GM23248 (cell line): Measurements from ENCODE around the gene ADCY7. TPM values are rescaled to one million over a fixed set of nuclear protein-coding genes. Genes with fewer than 3 reads are reported as not detected.

Experiments
- DNase-seq: peaks from one replicate; pipeline ENCODE4 v3.0.0-alpha.2; 2015
- H2AFZ ChIP-seq: fragments of 200-600 bp; sonication (generic); 2 replicates; pipeline ENCODE4 v1.6.1; 2016; ENCODE audit warnings: antibody characterized with exemption
- H3F3A ChIP-seq: fragments of 200-600 bp; sonication (generic); 2 replicates; pipeline ENCODE4 v1.6.1; 2016; ENCODE audit warnings: mild to moderate bottlenecking, antibody characterized with exemption, mixed run types; ENCODE audit not compliant: insufficient read depth
- H3K27ac ChIP-seq: fragments of 200-600 bp; sonication (generic); 2 replicates; pipeline ENCODE4 v1.5.1; 2016; ENCODE audit warnings: mild to moderate bottlenecking
- H3K27me3 ChIP-seq: fragments of 200-600 bp; sonication (generic); replicated peaks from 2 replicates; pipeline ENCODE4 v1.6.1; 2016; ENCODE audit warnings: mild to moderate bottlenecking; ENCODE audit not compliant: insufficient read depth
- H3K36me3 ChIP-seq: fragments of 200-600 bp; sonication (generic); 2 replicates; pipeline ENCODE4 v1.6.1; 2016; ENCODE audit warnings: low read depth, mild to moderate bottlenecking
- H3K4me1 ChIP-seq: fragments of 200-600 bp; sonication (generic); 2 replicates; pipeline ENCODE4 v1.6.1; 2016; ENCODE audit warnings: mild to moderate bottlenecking; ENCODE audit not compliant: insufficient read depth
- H3K4me2 ChIP-seq: fragments of 200-600 bp; sonication (generic); one replicate; pipeline ENCODE4 v1.6.1; 2016; ENCODE audit warnings: mild to moderate bottlenecking; ENCODE audit not compliant: unreplicated experiment
- H3K4me3 ChIP-seq: fragments of 200-600 bp; sonication (generic); 2 replicates; pipeline ENCODE4 v1.5.1; 2016; ENCODE audit warnings: mild to moderate bottlenecking
- H3K79me2 ChIP-seq: fragments of 200-600 bp; sonication (generic); 2 replicates; pipeline ENCODE4 v1.6.1; 2016; ENCODE audit warnings: mild to moderate bottlenecking; ENCODE audit not compliant: insufficient read depth
- H3K9ac ChIP-seq: fragments of 200-600 bp; sonication (generic); 2 replicates; pipeline ENCODE4 v1.6.1; 2016; ENCODE audit warnings: mild to moderate bottlenecking
- H3K9me2 ChIP-seq: fragments of 200-600 bp; sonication (generic); 2 replicates; pipeline ENCODE4 v1.6.1; 2016; ENCODE audit warnings: mixed run types, mild to moderate bottlenecking, moderate library complexity; ENCODE audit not compliant: insufficient read depth
- H3K9me3 ChIP-seq: fragments of 200-600 bp; sonication (generic); one replicate; pipeline ENCODE4 v1.6.1; 2017; ENCODE audit warnings: low read depth
- H4K20me1 ChIP-seq: fragments of 200-600 bp; sonication (generic); 2 replicates; pipeline ENCODE4 v1.6.0; 2016; ENCODE audit not compliant: insufficient read depth
- EZH2 ChIP-seq: fragments of 200-600 bp; sonication (generic); IDR thresholded peaks from 2 replicates; pipeline ENCODE4 v1.6.1; 2018; ENCODE audit warnings: antibody characterized with exemption, mild to moderate bottlenecking; ENCODE audit not compliant: insufficient read depth, poor library complexity, severe bottlenecking
- EZH2phosphoT487 ChIP-seq: fragments of 200-600 bp; sonication (generic); IDR thresholded peaks from 2 replicates; pipeline ENCODE4 v1.6.1; 2018; ENCODE audit warnings: antibody characterized with exemption, moderate library complexity, mild to moderate bottlenecking, low read depth; ENCODE audit not compliant: insufficient read depth
- WGBS, 2 experiments: methylation state at CpG; one replicate each; pipeline ENCODE4 v1.1.6; 2015 to 2017; ENCODE audit warnings: low lambda C conversion rate in 2 of 2, low coverage in 1 of 2; ENCODE audit errors: missing lambda C conversion rate in 2 of 2; 5-methylcytosine and 5-hydroxymethylcytosine counted together
- in situ Hi-C: fragments of 300-500 bp; cut with MboI; formaldehyde crosslinking; loops from 2 replicates; pipeline ENCODE4 v1.15.0; 2020
- microRNA-seq: library from miRNA; unstranded; fragments of <30 nt; microRNA quantifications from one replicate; pipeline ENCODE4, GENCODE V29; 2016; ENCODE audit warnings: borderline number of aligned reads
- polyA plus RNA-seq: library from polyadenylated mRNA; unstranded; fragments of >200 nt; fragmentation: Nextera tagmentation; extraction: Ambion mirVana; gene quantifications from 2 replicates; pipeline ENCODE4 v1.2.1, GENCODE V29; 2016
- small RNA-seq: library from RNA; depleted of rRNA; stranded (forward); fragments of <200 nt; gene quantifications from one replicate; pipeline ENCODE3, GENCODE V24; 2014; ENCODE audit warnings: low read depth, low replicate concordance
- total RNA-seq: library from RNA; depleted of rRNA; stranded (reverse); fragments of >200 nt; shearing (Covaris generic); gene quantifications from 2 replicates; pipeline ENCODE4 v1.2.3, GENCODE V29; 2014; rRNA removed

The ADCY7 gene
- total and polyA plus RNA-seq, 2 experiments from 2014 or later: 31.9 to 87.4 TPM

DNA sequence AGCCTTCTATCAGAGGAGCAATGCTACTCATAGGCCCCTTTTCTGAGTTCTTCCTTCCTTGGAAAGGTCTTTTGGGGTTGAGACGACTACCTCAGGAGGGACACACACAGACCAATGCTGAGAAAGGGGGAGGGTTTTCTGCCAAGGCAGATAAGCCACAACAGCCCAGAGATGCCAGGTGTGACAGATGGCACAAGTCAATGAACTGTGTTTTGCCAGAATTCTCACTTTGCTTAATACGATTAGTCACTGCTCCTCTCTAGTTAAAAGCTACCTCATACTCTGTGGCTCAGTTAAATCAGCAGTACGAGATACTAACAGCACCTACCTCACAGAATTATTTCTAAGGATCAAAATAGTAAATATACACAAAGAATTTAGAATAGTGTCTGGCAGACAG is 94.4 kb downstream of the ADCY7 start:
- Histone ChIP-seq H3K36me3 (peaks cover 27% of the 10 kb centered on the region), H3K9ac (peak overlapping the region; percentile 25; the same call in 1 of the 2 replicates), H3K4me3 (no peak overlapping the region), H3K4me2 (no peak overlapping the region), H3F3A (0 out of 2 replicates have a peak, but pooled peaks cover 7% of the 10 kb centered on the region), H3K27me3 (no peaks in the 10 kb centered on the region), H4K20me1 (0 out of 2 replicates have a peak, but pooled peaks cover 5% of the 10 kb centered on the region), H3K27ac (peak overlapping the region; percentile 43), H3K9me3 (no peaks in the 10 kb centered on the region), H3K79me2 (peaks cover 97% of the 10 kb centered on the region), H3K4me1 (no peaks in the 10 kb centered on the region), H3K9me2 (no peaks in the 10 kb centered on the region), H2AFZ (no peak overlapping the region)
- DNase-seq: peak; percentile 37
- 79 to 93% methylated on average over 3 of the region's 3 CpGs for WGBS, 2 experiments
- TF ChIP-seq EZH2 (no peak), EZH2phosphoT487 (no peak)
- in situ Hi-C loops: no loop called here

DNA sequence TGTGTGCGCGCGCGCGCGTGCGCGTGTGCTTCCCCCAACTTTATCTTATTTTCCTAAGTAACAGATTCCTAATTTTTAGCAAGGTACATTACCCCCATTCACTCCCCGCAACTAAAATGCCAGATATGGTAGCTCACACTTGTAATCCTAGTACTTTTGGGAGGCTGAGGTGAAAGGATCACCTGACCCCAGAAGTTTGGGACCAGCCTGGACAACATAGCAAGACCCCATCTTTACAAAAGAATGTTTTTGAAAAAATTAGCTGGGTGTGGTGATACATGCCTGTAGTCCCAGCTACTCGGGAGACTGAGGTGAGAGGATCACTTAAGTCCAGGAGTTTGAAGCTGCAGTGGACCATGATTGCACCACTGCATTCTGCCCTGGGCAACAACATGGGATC is 97.3 kb downstream of the ADCY7 start:
- Histone ChIP-seq H3K27me3 (no peaks in the 10 kb centered on the region), H3K4me2 (no peak overlapping the region), H3K9me3 (no peaks in the 10 kb centered on the region), H2AFZ (no peak overlapping the region), H3F3A (0 out of 2 replicates have a peak, but pooled peaks cover 7% of the 10 kb centered on the region), H3K79me2 (peaks cover 99% of the 10 kb centered on the region), H3K36me3 (peaks cover 34% of the 10 kb centered on the region), H3K4me3 (no peak overlapping the region), H3K9me2 (no peaks in the 10 kb centered on the region), H3K9ac (no peak overlapping the region), H4K20me1 (0 out of 2 replicates have a peak, but pooled peaks cover 5% of the 10 kb centered on the region), H3K4me1 (peaks cover 16% of the 10 kb centered on the region), H3K27ac (no peak overlapping the region)
- no peak for DNase-seq
- in situ Hi-C loops: no loop called here
- 78 to 84% methylated on average over 10 of the region's 10 CpGs for WGBS, 2 experiments
- TF ChIP-seq EZH2 (no peak), EZH2phosphoT487 (no peak)

DNA sequence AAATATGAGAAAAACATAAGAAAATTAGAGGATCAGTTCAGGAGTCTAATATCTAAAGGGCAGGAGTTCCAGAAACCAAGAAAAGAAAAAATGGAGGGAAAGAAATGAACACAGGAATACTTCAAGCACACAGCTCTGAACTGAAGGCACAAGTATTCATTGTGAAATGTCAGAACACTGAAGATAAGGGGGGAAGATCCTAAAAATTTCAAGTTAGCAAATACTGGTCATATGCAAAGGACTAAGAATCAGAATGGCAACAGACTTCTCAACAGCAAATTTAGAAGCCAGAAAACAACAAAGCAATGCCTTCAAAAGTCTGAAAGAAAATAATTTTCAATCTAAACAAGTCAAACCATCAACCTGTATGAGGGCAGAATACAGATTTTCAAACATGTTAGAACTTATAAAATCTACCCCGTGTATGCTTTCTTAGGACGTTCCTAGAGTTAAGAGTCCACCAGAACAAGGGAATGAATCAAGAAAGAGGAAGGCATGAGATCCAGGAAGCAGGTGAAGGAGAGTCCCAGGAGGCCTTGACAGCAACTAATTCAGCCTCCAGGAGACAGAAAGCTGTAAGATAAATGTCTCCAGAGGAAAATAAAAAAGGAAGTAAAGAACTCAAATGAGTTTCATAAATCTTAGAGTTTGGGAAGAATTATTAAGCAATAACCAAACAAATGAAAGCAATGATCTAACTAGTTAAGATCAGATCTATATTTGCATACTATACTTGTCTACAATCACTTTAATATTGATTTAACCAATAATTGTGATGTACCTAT is 99.6 kb downstream of the ADCY7 start:
- H3K4me3 ChIP-seq: no peak overlapping the region
- peaks cover 16% of the 10 kb centered on the region for H3K4me1 ChIP-seq
- peaks cover 34% of the 10 kb centered on the region for H3K36me3 ChIP-seq
- no peak overlapping the region for H3K4me2 ChIP-seq
- peaks cover 76% of the 10 kb centered on the region for H3K79me2 ChIP-seq
- H3K27ac ChIP-seq: no peak overlapping the region
- 0 out of 2 replicates have a peak, but pooled peaks cover under 1% of the 10 kb centered on the region for H3F3A ChIP-seq
- no peaks in the 10 kb centered on the region for H3K9me3 ChIP-seq
- no peak overlapping the region for H2AFZ ChIP-seq
- WGBS, 2 experiments: 48 to 51% methylated on average over 2 of the region's 2 CpGs
- H3K27me3 ChIP-seq: no peaks in the 10 kb centered on the region
- peak overlapping the region; percentile 15 for H3K9ac ChIP-seq
- TF ChIP-seq EZH2phosphoT487: no peak
- no peak for TF ChIP-seq EZH2
- 0 out of 2 replicates have a peak, but pooled peaks cover 5% of the 10 kb centered on the region for H4K20me1 ChIP-seq
- in situ Hi-C loops: no loop called here
- no peak for DNase-seq
- H3K9me2 ChIP-seq: no peaks in the 10 kb centered on the region

Small RNA genes within 50 kb of the gene (microRNA-seq; reads per million reads assigned to microRNA genes)
- not detected for gene MIR6771

Small RNA genes within 50 kb of the gene (small RNA-seq; reads per million reads assigned to genes)
- gene MIR6771: not detected

Other genes starting within 250 kb of the ADCY7 start
- gene CNEP1R1, start 241.3 kb upstream of the ADCY7 start, total RNA-seq: 42.8 and 43.3 TPM in 2 replicates
- gene CNEP1R1, start 241.3 kb upstream of the ADCY7 start, polyA plus RNA-seq: 34.1 and 39.1 TPM in 2 replicates
- 17.8 and 25.1 TPM in 2 replicates for gene HEATR3, start 200.6 kb upstream of the ADCY7 start, total RNA-seq
- gene HEATR3, start 200.6 kb upstream of the ADCY7 start, polyA plus RNA-seq: 5.6 and 5.7 TPM in 2 replicates
- 12.6 and 16.7 TPM in 2 replicates for gene TENT4B, start 113.2 kb upstream of the ADCY7 start, total RNA-seq
- 7.4 and 7.8 TPM in 2 replicates for gene TENT4B, start 113.2 kb upstream of the ADCY7 start, polyA plus RNA-seq
- 34.5 and 35.8 TPM in 2 replicates for gene BRD7, start 102.4 kb downstream of the ADCY7 start, total RNA-seq
- 20.3 and 31.1 TPM in 2 replicates for gene BRD7, start 102.4 kb downstream of the ADCY7 start, polyA plus RNA-seq